NCI-H1694 (cell line): ENCODE measurements around the gene DHX36.

Experiments used
- DNase-seq: peaks from one replicate; lab custom pipeline; 2025; lab: John Stamatoyannopoulos, UW

Gene DHX36

GRCh38 chr3:154323891-154324738 is at the start of gene DHX36:
DHX36 (minus strand) TSS chr3:154324487; CDS start chr3:154324416, 71 bp downstream.
- DNase-seq, result peak; percentile 85

- no peak for DNase-seq
Observed at GRCh38 chr3:154367221-154367620, 42.9 kb upstream of the DHX36 start.

- DNase-seq, result no peak
Observed at GRCh38 chr3:154364849-154365248, 40.6 kb upstream of the DHX36 start.

GRCh38 chr3:154361099-154361498 is 36.8 kb upstream of the DHX36 start:
- no peak for DNase-seq

- no peak for DNase-seq
Observed at GRCh38 chr3:154356009-154356408, 31.7 kb upstream of the DHX36 start.

- DNase-seq, result no peak
Observed at GRCh38 chr3:154349223-154349622, 24.9 kb upstream of the DHX36 start.

GRCh38 chr3:154345422-154346122 is 21.3 kb upstream of the DHX36 start:
- no peak for DNase-seq

- no peak for DNase-seq
Observed at GRCh38 chr3:154338570-154338969, 14.3 kb upstream of the DHX36 start.

GRCh38 chr3:154338008-154338407 is 13.7 kb upstream of the DHX36 start:
- no peak for DNase-seq

GRCh38 chr3:154334973-154335420 is 10.7 kb upstream of the DHX36 start:
- DNase-seq, result peak; percentile 35

GRCh38 chr3:154327871-154328270 is 3.6 kb upstream of the DHX36 start:
- no peak for DNase-seq

- DNase-seq, result no peak
Observed at GRCh38 chr3:154324919-154325318, 632 bp upstream of the DHX36 start.

- no peak for DNase-seq
Observed at GRCh38 chr3:154316974-154317767, 7.1 kb downstream of the DHX36 start.

GRCh38 chr3:154314152-154314551 is 10.1 kb downstream of the DHX36 start:
- no peak for DNase-seq

GRCh38 chr3:154310840-154311239 is 13.4 kb downstream of the DHX36 start:
- no peak for DNase-seq

- no peak for DNase-seq
Observed at GRCh38 chr3:154307363-154307762, 16.9 kb downstream of the DHX36 start.

GRCh38 chr3:154304936-154305335 is 19.4 kb downstream of the DHX36 start:
- DNase-seq, result no peak

- no peak for DNase-seq
Observed at GRCh38 chr3:154304116-154304786, 20.0 kb downstream of the DHX36 start.

- no peak for DNase-seq
Observed at GRCh38 chr3:154301561-154301960, 22.7 kb downstream of the DHX36 start.

- DNase-seq, result no peak
Observed at GRCh38 chr3:154294016-154294415, 30.3 kb downstream of the DHX36 start.

GRCh38 chr3:154290187-154290586 is 34.1 kb downstream of the DHX36 start:
- DNase-seq, result no peak

GRCh38 chr3:154285221-154285620 is 39.1 kb downstream of the DHX36 start:
- DNase-seq, result no peak
